Measurements from ENCODE around the gene MCF2L.

DNA sequence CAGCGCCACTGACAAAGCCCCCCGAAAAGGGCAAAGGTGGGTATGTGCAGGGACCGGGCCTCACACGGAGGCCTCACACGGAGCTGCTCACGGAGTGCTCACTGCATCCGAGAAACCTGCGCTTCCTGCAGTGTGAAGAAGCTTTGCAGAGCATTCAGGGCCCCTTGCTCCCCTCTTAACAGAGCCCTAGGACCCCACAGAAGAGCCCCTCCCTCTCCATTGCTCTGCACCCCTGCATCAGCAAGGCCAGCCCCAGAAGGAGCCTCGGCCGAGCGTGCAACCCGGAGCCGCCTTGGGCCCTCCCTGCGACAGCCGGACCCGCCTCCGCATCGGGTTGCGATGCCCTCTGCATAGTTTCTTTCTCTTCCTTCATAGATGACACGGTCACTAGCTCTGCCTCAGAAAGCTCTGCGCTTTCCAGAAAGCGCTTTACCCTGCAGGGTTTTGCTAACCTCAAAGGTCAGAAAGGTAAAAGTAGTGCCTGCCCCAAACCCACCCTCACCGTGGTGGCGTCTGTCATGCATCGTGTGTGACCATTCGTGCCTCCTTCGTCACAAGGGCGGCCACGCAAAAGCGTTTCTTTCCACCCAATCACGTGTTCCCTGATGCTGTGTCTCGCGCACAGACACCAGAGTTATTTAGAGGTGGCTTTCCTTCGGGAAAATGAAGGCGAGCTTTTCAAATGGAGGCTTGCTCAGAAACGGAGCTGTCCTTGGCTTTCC is 120.8 kb downstream of the MCF2L start:
- TF ChIP-seq, protein P1, sequence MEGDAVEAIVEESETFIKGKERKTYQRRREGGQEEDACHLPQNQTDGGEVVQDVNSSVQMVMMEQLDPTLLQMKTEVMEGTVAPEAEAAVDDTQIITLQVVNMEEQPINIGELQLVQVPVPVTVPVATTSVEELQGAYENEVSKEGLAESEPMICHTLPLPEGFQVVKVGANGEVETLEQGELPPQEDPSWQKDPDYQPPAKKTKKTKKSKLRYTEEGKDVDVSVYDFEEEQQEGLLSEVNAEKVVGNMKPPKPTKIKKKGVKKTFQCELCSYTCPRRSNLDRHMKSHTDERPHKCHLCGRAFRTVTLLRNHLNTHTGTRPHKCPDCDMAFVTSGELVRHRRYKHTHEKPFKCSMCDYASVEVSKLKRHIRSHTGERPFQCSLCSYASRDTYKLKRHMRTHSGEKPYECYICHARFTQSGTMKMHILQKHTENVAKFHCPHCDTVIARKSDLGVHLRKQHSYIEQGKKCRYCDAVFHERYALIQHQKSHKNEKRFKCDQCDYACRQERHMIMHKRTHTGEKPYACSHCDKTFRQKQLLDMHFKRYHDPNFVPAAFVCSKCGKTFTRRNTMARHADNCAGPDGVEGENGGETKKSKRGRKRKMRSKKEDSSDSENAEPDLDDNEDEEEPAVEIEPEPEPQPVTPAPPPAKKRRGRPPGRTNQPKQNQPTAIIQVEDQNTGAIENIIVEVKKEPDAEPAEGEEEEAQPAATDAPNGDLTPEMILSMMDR (optimal IDR thresholded peaks at IDR 0.05 in 1 of 3, IDR thresholded peaks at IDR 0.05 in 1 of 3, conservative IDR thresholded peaks at IDR 0.05 in 1 of 3; ENCODE audit: extremely low read depth in 1 of 3, insufficient read depth in 2 of 3, low read length in 3 of 3): no peak
- no peak for TF ChIP-seq EZH2 (IDR thresholded peaks at IDR 0.05; ENCODE audit: low read length)

All from keratinocyte (primary cell).